Endothelial cell of umbilical vein (primary cell): Measurements from ENCODE around the gene GPR33. TPM values are rescaled to one million over a fixed set of nuclear protein-coding genes. Genes with fewer than 3 reads are reported as not detected.

Experiments
- BruUV-seq: library from RNA; stranded (reverse); fragments of 400-500 nt; replicated peaks from 2 replicates; lab custom pipeline; 2021; lab: Mats Ljungman, UMichigan
- CTCF ChIA-PET: fragments of 300-600, 350-600 bp; sonication (Branson Sonifier 250); formaldehyde crosslinking; loops from one replicate; lab custom pipeline; 2021; ENCODE audit warnings: antibody characterized with exemption, inconsistent platforms; lab: Charles Lee
- POLR2A ChIA-PET: fragments of 300-600, 350-600 bp; sonication (Branson Sonifier 250); formaldehyde crosslinking; loops from one replicate; lab custom pipeline; 2021; ENCODE audit warnings: antibody characterized with exemption, inconsistent platforms; lab: Charles Lee
- DNase-seq: peaks from one replicate; pipeline ENCODE4 v3.0.0-alpha.2; 2011; ENCODE audit warnings: low read depth, low spot score
- FAIRE-seq: peaks from 2 replicates; lab custom pipeline; 2011; peaks lifted over from hg19 to GRCh38; lab: Jason Lieb, UNC
- H2AFZ ChIP-seq: 2 replicates; pipeline ENCODE4 v1.6.0; 2012; ENCODE audit warnings: low read depth, low read length, control low read depth, inconsistent platforms
- H3K27ac ChIP-seq: 2 replicates; pipeline ENCODE4 v1.5.1; 2011; ENCODE audit warnings: low read depth, mild to moderate bottlenecking, control low read depth, low read length, moderate library complexity; ENCODE audit not compliant: insufficient read depth
- H3K27me3 ChIP-seq, 2 experiments: 2 replicates each; pipeline versions ENCODE4 v1.6.0 to v1.6.1; 2011; ENCODE audit warnings: low read length in 2 of 2, mixed read lengths in 1 of 2; ENCODE audit not compliant: control insufficient read depth in 2 of 2, insufficient read depth in 2 of 2
- H3K36me3 ChIP-seq, 2 experiments: 2 replicates in 1 of 2; 3 replicates in 1 of 2; pipeline ENCODE4 v1.5.1; 2011; ENCODE audit warnings: low read length in 2 of 2, mild to moderate bottlenecking in 1 of 2, moderate library complexity in 1 of 2; ENCODE audit not compliant: control insufficient read depth in 2 of 2, insufficient read depth in 2 of 2; ENCODE audit errors: extremely low read depth in 1 of 2
- H3K4me1 ChIP-seq: 3 replicates; pipeline ENCODE4 v1.5.1; 2011; ENCODE audit warnings: mild to moderate bottlenecking, low read length; ENCODE audit not compliant: control insufficient read depth, insufficient read depth; ENCODE audit errors: extremely low read depth
- H3K4me2 ChIP-seq: 2 replicates; pipeline ENCODE4 v1.6.1; 2011; ENCODE audit warnings: low read length, control low read depth, mixed read lengths; ENCODE audit not compliant: insufficient read depth
- H3K4me3 ChIP-seq, 3 experiments: fragments of 200-600 bp in 1 of 3; sonication (generic), shearing (Covaris generic) in 1 of 3; replicated peaks in 1 of 3; 2 replicates each; pipeline ENCODE4 v1.5.1; 2011 to 2016; ENCODE audit warnings: control low read depth in 3 of 3, low read length in 3 of 3, mild to moderate bottlenecking in 2 of 3, inconsistent platforms in 1 of 3, low read depth in 1 of 3, moderate library complexity in 1 of 3; ENCODE audit not compliant: insufficient read depth in 1 of 3
- H3K79me2 ChIP-seq: 2 replicates; pipeline ENCODE4 v1.6.0; 2012; ENCODE audit warnings: low read length, inconsistent platforms; ENCODE audit not compliant: control insufficient read depth, insufficient read depth
- H3K9ac ChIP-seq: replicated peaks from 2 replicates; pipeline ENCODE3; 2011; ENCODE audit warnings: low read length, control low read depth; ENCODE audit not compliant: insufficient read depth; ENCODE audit errors: extremely low read depth
- H3K9me1 ChIP-seq: replicated peaks from 3 replicates; pipeline ENCODE4 v1.6.0; 2011; ENCODE audit warnings: mild to moderate bottlenecking, low read length; ENCODE audit not compliant: control insufficient read depth, insufficient read depth; ENCODE audit errors: extremely low read depth
- H3K9me3 ChIP-seq: replicated peaks from 2 replicates; pipeline ENCODE4 v1.5.1; 2012; ENCODE audit warnings: low read length, inconsistent platforms; ENCODE audit not compliant: control insufficient read depth, insufficient read depth
- H4K20me1 ChIP-seq: replicated peaks from 2 replicates; pipeline ENCODE3; 2011; ENCODE audit warnings: mild to moderate bottlenecking, low read length; ENCODE audit not compliant: control insufficient read depth, insufficient read depth; ENCODE audit errors: extremely low read depth
- EZH2 ChIP-seq: IDR thresholded peaks from 2 replicates; pipeline ENCODE4 v1.6.1; 2012; ENCODE audit warnings: borderline replicate concordance, low read depth, mild to moderate bottlenecking, moderate library complexity, low read length, inconsistent platforms; ENCODE audit not compliant: severe bottlenecking
- FOS ChIP-seq: IDR thresholded peaks from 2 replicates; pipeline ENCODE4 v1.6.1; 2011; ENCODE audit warnings: mild to moderate bottlenecking, low read length, moderate library complexity, borderline replicate concordance; ENCODE audit not compliant: insufficient read depth
- GATA2 ChIP-seq: IDR thresholded peaks from 2 replicates; pipeline ENCODE4 v1.7.0; 2011; ENCODE audit warnings: low read depth, mild to moderate bottlenecking, moderate library complexity, mixed read lengths, low read length; ENCODE audit not compliant: insufficient read length, insufficient read depth
- JUN ChIP-seq: IDR thresholded peaks from 2 replicates; pipeline ENCODE4 v1.6.1; 2011; ENCODE audit warnings: borderline replicate concordance, low read depth; ENCODE audit not compliant: insufficient read length, insufficient read depth
- MYC ChIP-seq: IDR thresholded peaks from one replicate; pipeline ENCODE4 v1.6.1; 2011; ENCODE audit warnings: mild to moderate bottlenecking, low read depth, low read length
- POLR2A ChIP-seq: IDR thresholded peaks from 2 replicates; pipeline ENCODE4 v1.6.1; 2012; ENCODE audit warnings: low read depth, mild to moderate bottlenecking, control low read depth, low read length
- POLR2AphosphoS5 ChIP-seq: IDR thresholded peaks from 2 replicates; pipeline ENCODE4 v1.6.1; 2012; ENCODE audit warnings: low read depth, mild to moderate bottlenecking, control low read depth, low read length, moderate library complexity; ENCODE audit not compliant: insufficient read depth
- dilution Hi-C: fragments of 300-500 bp; cut with MboI; formaldehyde crosslinking; loops from one replicate; pipeline ENCODE4 v1.15.0; 2019; ENCODE audit warnings: low sequenced_read_pairs; ENCODE audit not compliant: extremely low pct_ligation_motif_present
- intact Hi-C: fragments of 100-400 bp; cut with micrococcal nuclease; formaldehyde crosslinking; loops from one replicate; pipeline ENCODE4 v1.10.0; 2022
- polyA plus RNA-seq, 4 experiments: library from polyadenylated mRNA; depleted of rRNA in 3 of 4; stranded (reverse) in 3 of 4; unstranded in 1 of 4; fragments of >200 nt; gene quantifications; 2 replicates each; pipeline versions ENCODE4 v1.2.1 to v1.2.3, GENCODE V29; 2011 to 2012; ENCODE audit warnings: missing spikeins in 1 of 4
- total RNA-seq: library from RNA; stranded (reverse); gene quantifications from 2 replicates; pipeline ENCODE4 v1.2.3, GENCODE V29; 2021
- TF ChIP-seq, protein P1 (sequence below), 2 donors: IDR thresholded peaks; 1 replicate in 1 of 2; 2 replicates in 1 of 2; pipeline ENCODE4 v1.5.1; 2011; ENCODE audit warnings: low read length in 2 of 2, mild to moderate bottlenecking in 2 of 2, moderate library complexity in 2 of 2, control low read depth in 1 of 2, inconsistent platforms in 1 of 2, low read depth in 1 of 2; ENCODE audit not compliant: insufficient read depth in 1 of 2; ENCODE audit errors: extremely low read depth in 1 of 2
- TF ChIP-seq, protein P2 (sequence below): IDR thresholded peaks from 2 replicates; pipeline ENCODE4 v1.6.1; 2011; ENCODE audit not compliant: insufficient read depth, insufficient read length

Gene GPR33
- total and polyA plus RNA-seq, 2 donors (not counting 3 experiments of a cell fraction or from before 2014, with no cell fraction given), result not detected

- Histone ChIP-seq H3K9me1 (no peaks in the 10 kb centered on the region), H3K9me3 (no peaks in the 10 kb centered on the region), H4K20me1 (no peaks in the 10 kb centered on the region), H3K4me3 (no peak overlapping the region), H3K9ac (no peak overlapping the region), H2AFZ (no peak overlapping the region), H3K27me3 (no peaks in the 10 kb centered on the region), H3K4me1 (no peaks in the 10 kb centered on the region), H3K4me2 (no peak overlapping the region), H3K79me2 (no peaks in the 10 kb centered on the region), H3K27ac (no peak overlapping the region), H3K36me3 (no peaks in the 10 kb centered on the region)
- intact Hi-C loops (no loop called here), dilution Hi-C loops (no loop called here)
- TF ChIP-seq MYC, result no peak
- TF ChIP-seq POLR2A, result no peak
- no peak for TF ChIP-seq GATA2
- TF ChIP-seq, protein P1, sequence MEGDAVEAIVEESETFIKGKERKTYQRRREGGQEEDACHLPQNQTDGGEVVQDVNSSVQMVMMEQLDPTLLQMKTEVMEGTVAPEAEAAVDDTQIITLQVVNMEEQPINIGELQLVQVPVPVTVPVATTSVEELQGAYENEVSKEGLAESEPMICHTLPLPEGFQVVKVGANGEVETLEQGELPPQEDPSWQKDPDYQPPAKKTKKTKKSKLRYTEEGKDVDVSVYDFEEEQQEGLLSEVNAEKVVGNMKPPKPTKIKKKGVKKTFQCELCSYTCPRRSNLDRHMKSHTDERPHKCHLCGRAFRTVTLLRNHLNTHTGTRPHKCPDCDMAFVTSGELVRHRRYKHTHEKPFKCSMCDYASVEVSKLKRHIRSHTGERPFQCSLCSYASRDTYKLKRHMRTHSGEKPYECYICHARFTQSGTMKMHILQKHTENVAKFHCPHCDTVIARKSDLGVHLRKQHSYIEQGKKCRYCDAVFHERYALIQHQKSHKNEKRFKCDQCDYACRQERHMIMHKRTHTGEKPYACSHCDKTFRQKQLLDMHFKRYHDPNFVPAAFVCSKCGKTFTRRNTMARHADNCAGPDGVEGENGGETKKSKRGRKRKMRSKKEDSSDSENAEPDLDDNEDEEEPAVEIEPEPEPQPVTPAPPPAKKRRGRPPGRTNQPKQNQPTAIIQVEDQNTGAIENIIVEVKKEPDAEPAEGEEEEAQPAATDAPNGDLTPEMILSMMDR (IDR thresholded peaks at IDR 0.05; ENCODE audit: extremely low read depth in 1 of 2, insufficient read depth in 1 of 2, low read depth in 1 of 2, low read length in 2 of 2), result no peak
- no peak for TF ChIP-seq JUN
- no peak for TF ChIP-seq EZH2
- TF ChIP-seq, protein P2, sequence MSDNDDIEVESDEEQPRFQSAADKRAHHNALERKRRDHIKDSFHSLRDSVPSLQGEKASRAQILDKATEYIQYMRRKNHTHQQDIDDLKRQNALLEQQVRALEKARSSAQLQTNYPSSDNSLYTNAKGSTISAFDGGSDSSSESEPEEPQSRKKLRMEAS, result no peak
- no peak for TF ChIP-seq POLR2AphosphoS5
- no peak for TF ChIP-seq FOS
- DNase-seq, result no peak
- no peak for FAIRE-seq
- ChIA-PET CTCF (no interaction called here), POLR2A (no interaction called here)
- BruUV-seq, result no TSS peak
Measured at GRCh38 chr14:31461545-31461944, 26.3 kb downstream of the GPR33 start.
